ENCODE data around the gene LEF1.
A peak's percentile ranks its signal among the peaks of the same experiment; 100 is the strongest.

LEF1 gene

DNA sequence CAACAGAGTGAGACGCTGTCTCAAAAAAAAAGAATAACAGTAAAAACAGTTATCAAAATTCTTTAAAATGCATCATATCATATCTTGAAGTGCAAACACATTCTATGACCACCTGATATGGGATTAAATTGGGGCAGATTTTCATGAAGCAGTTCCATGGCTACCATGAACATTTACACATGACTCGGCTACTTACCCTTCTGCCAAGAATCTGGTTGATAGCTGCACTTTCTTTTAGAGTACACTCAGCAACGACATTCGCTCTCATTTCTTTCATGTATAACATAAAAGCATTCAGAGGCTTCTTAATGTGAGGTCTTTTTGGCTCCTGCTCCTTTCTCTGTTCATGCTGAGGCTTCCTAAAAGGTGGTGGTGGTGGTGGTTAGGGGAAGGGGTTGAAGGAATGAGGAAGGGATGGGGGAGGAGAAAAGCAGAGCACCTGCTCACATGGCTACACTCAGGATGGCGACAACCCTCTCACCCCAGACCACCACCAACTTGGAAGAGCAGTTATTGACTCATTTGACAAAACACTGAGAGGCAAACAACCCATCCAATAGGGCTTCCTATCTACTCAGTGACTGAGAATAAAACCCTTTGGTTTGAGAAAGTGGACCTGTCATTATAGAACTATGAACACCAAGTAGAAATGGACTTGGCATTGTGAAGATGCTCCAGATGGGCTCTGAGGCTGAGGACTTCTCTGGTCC is 90.6 kb downstream of the LEF1 start:
- Histone ChIP-seq H3K27ac (ENCODE audit: insufficient read depth, low read depth, low read length, poor library complexity, severe bottlenecking) (no peak overlapping the region), H3K27me3 (ENCODE audit: control insufficient read depth, insufficient read depth, low read length, poor library complexity, severe bottlenecking) (no peaks in the 10 kb centered on the region), H3K4me3 (ENCODE audit: insufficient read depth, low read depth, low read length) (no peak overlapping the region), H3K36me3 (ENCODE audit: control insufficient read depth, insufficient read depth, low read length) (peaks cover 15% of the 10 kb centered on the region), H3K4me1 (ENCODE audit: control insufficient read depth, insufficient read depth, low read length) (no peaks in the 10 kb centered on the region), H3K9me3 (ENCODE audit: control insufficient read depth, low read length) (no peaks in the 10 kb centered on the region)
- 70 to 76% methylated on average over 5 of the region's 5 CpGs for WGBS, 2 experiments

DNA sequence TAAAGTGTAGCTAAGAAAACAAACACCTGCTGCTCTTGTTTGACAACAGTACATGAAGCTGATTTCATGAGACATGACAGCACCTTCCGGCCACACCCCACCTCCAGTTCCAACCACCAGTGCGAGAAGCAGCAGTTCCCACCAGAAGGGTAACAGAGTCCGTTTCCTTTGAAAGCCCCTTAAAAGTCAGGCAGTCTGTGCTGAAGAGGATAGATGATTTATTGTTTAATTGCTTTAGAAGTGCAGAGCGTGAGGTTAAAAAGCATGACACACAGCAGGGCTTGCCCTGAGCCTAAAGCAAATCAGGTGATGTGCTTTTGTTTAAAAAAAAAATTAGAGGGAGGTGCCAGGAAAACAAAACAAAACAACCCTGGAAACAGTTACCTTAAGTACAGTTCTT is 96.4 kb downstream of the LEF1 start:
- Histone ChIP-seq H3K9me3 (ENCODE audit: control insufficient read depth, low read length) (no peaks in the 10 kb centered on the region), H3K27me3 (ENCODE audit: control insufficient read depth, insufficient read depth, low read length, poor library complexity, severe bottlenecking) (no peaks in the 10 kb centered on the region), H3K27ac (ENCODE audit: insufficient read depth, low read depth, low read length, poor library complexity, severe bottlenecking) (peak overlapping the region; percentile 40), H3K36me3 (ENCODE audit: control insufficient read depth, insufficient read depth, low read length) (no peaks in the 10 kb centered on the region), H3K4me3 (ENCODE audit: insufficient read depth, low read depth, low read length) (no peak overlapping the region), H3K4me1 (ENCODE audit: control insufficient read depth, insufficient read depth, low read length) (no peaks in the 10 kb centered on the region)
- 71 to 82% methylated on average over 4 of the region's 4 CpGs for WGBS, 2 experiments

DNA sequence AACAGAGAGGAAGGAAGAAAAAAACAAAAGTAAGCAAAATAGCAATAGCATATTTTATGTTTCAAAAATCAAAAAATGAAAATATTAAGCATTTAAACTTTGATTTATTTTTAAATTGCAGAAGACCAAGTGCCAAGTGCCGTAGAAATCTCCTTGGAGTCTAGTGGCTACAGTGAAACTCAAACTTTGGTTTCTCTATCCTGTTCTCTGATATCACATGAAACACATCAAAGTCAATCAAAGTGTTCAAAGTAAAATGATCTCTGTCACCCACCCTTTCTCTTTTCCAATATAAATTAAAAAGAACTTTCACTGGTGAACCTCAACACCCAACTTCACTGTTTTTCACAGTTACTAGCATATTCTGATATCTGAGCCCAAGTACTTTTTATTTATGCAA is 98.0 kb downstream of the LEF1 start:
- H3K4me3 ChIP-seq (ENCODE audit: insufficient read depth, low read depth, low read length) = no peak overlapping the region
- no peaks in the 10 kb centered on the region for H3K27me3 ChIP-seq (ENCODE audit: control insufficient read depth, insufficient read depth, low read length, poor library complexity, severe bottlenecking)
- no peaks in the 10 kb centered on the region for H3K9me3 ChIP-seq (ENCODE audit: control insufficient read depth, low read length)
- H3K36me3 ChIP-seq (ENCODE audit: control insufficient read depth, insufficient read depth, low read length) = no peaks in the 10 kb centered on the region
- WGBS, 2 experiments = 91 to 94% methylated on average over 1 of the region's 1 CpG
- H3K27ac ChIP-seq (ENCODE audit: insufficient read depth, low read depth, low read length, poor library complexity, severe bottlenecking) = no peak overlapping the region
- no peaks in the 10 kb centered on the region for H3K4me1 ChIP-seq (ENCODE audit: control insufficient read depth, insufficient read depth, low read length)

DNA sequence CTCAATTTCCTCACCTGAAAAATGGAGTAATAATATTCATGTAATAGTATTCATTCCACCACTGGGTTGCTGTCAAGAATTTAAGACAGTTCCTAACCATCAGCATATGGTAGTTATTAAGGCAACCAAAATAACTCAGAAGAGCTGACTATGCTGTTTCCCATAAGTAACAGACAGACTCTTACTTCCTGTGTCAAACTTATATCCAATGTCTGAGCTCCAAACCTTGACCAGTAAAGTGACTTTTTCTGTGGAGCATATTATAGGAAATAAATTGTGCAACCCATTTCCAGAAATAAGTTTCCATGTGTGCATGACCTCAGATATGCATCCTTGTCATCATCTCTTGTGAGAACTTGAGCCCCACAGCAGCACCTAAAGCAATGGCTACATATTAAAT is 100.3 kb downstream of the LEF1 start:
- Histone ChIP-seq H3K9me3 (ENCODE audit: control insufficient read depth, low read length) (no peaks in the 10 kb centered on the region), H3K4me1 (ENCODE audit: control insufficient read depth, insufficient read depth, low read length) (no peaks in the 10 kb centered on the region), H3K4me3 (ENCODE audit: insufficient read depth, low read depth, low read length) (no peak overlapping the region), H3K36me3 (ENCODE audit: control insufficient read depth, insufficient read depth, low read length) (no peaks in the 10 kb centered on the region), H3K27ac (ENCODE audit: insufficient read depth, low read depth, low read length, poor library complexity, severe bottlenecking) (no peak overlapping the region), H3K27me3 (ENCODE audit: control insufficient read depth, insufficient read depth, low read length, poor library complexity, severe bottlenecking) (no peaks in the 10 kb centered on the region)

DNA sequence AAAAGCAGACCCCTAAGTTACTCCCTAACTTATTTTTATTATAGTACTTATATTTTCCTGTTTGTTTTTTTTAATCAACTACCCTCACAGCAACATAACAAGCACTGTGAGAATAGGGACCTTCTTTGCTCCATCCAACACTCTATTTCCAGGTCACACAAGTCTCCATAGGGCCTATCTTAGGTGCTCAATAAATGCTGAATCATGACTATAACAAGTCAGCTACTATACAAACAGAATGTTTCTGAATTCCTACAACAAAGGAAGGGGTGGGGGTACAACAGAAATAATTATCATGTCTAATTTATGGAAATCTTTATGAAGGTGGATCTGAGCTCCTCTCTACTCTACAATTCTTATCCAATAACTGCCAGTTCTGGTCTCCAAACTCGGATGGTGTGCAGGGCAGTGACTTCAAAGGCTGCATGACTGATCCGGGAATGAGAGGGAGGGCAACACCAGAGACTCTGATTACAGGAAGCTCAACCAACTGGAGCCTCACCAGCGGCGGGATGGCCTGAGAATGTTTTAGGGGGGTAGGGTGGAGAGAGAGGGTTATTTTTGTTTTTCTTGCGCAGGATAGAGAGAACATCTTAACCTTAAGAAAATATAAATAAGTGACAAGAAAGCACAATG is 107.9 kb downstream of the LEF1 start:
- 84 to 85% methylated on average over 4 of the region's 5 CpGs for WGBS, 2 experiments
- no peak overlapping the region for H3K27ac ChIP-seq (ENCODE audit: insufficient read depth, low read depth, low read length, poor library complexity, severe bottlenecking)
- no peaks in the 10 kb centered on the region for H3K27me3 ChIP-seq (ENCODE audit: control insufficient read depth, insufficient read depth, low read length, poor library complexity, severe bottlenecking)
- no peaks in the 10 kb centered on the region for H3K4me1 ChIP-seq (ENCODE audit: control insufficient read depth, insufficient read depth, low read length)
- H3K36me3 ChIP-seq (ENCODE audit: control insufficient read depth, insufficient read depth, low read length) = no peaks in the 10 kb centered on the region
- no peaks in the 10 kb centered on the region for H3K9me3 ChIP-seq (ENCODE audit: control insufficient read depth, low read length)
- H3K4me3 ChIP-seq (ENCODE audit: insufficient read depth, low read depth, low read length) = no peak overlapping the region

DNA sequence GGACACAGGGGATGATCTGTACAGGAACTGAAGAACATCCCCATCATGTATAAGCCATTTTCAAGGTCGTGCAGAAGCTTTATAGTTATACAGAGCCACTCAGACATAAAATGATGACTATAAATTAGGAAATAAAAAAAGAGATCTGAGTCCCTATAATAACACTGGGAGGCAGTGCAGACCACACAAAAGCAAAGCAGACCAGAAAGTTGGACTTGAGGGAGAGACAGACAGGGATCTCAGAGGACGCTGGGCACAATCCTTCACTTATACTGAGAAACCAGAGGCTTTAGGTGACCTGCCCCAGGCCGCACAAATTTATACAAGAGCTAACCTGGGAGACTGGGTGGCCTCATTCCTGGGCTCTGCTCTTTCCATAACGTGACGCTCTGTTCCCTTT is 108.6 kb downstream of the LEF1 start:
- H3K36me3 ChIP-seq (ENCODE audit: control insufficient read depth, insufficient read depth, low read length) = no peaks in the 10 kb centered on the region
- WGBS, 2 experiments = 79 to 84% methylated on average over 4 of the region's 5 CpGs
- H3K27ac ChIP-seq (ENCODE audit: insufficient read depth, low read depth, low read length, poor library complexity, severe bottlenecking) = no peak overlapping the region
- no peak overlapping the region for H3K4me3 ChIP-seq (ENCODE audit: insufficient read depth, low read depth, low read length)
- H3K4me1 ChIP-seq (ENCODE audit: control insufficient read depth, insufficient read depth, low read length) = no peaks in the 10 kb centered on the region
- H3K9me3 ChIP-seq (ENCODE audit: control insufficient read depth, low read length) = no peaks in the 10 kb centered on the region
- no peaks in the 10 kb centered on the region for H3K27me3 ChIP-seq (ENCODE audit: control insufficient read depth, insufficient read depth, low read length, poor library complexity, severe bottlenecking)

DNA sequence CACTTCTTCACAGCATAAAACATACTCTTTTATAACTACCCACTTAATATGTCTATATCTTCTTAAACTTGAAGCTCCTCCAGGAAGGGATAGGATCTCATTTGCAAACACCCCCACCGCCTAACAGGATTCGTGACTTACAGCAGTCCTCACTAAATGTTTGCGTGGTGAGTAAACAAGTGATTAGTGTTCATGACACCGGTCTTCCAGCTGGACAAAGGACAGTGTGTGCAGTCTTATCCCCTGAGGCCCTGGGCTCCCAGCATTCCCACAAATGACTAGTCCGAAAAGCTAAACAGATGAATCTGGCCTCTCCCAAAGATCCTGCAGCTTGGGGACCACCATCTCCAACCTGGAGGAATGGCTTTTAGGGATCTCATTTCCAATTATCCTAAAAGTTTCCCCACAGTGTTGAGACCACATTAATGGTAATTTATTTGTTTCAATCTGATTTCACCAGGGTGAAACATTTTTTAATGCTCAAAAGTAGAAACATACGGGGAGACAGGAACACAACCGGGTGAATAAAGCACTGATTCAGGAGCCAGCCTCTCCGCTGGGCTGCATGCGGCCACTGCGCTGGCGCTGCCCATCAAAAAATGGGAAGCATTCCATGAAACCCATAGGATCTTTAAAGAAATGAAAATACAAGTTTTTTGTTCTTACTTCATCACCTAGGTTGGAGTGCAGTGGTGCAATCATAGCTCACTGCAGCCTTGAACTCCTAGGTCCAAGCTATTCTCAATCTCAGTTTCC is 109.9 kb downstream of the LEF1 start:
- Histone ChIP-seq H3K4me1 (ENCODE audit: control insufficient read depth, insufficient read depth, low read length) (no peaks in the 10 kb centered on the region), H3K27ac (ENCODE audit: insufficient read depth, low read depth, low read length, poor library complexity, severe bottlenecking) (no peak overlapping the region), H3K4me3 (ENCODE audit: insufficient read depth, low read depth, low read length) (no peak overlapping the region), H3K36me3 (ENCODE audit: control insufficient read depth, insufficient read depth, low read length) (peaks cover 3% of the 10 kb centered on the region), H3K9me3 (ENCODE audit: control insufficient read depth, low read length) (no peaks in the 10 kb centered on the region), H3K27me3 (ENCODE audit: control insufficient read depth, insufficient read depth, low read length, poor library complexity, severe bottlenecking) (no peaks in the 10 kb centered on the region)
- whole genome bisulfite sequencing, 2 experiments = 91 to 92% methylated on average over 11 of the region's 11 CpGs

DNA sequence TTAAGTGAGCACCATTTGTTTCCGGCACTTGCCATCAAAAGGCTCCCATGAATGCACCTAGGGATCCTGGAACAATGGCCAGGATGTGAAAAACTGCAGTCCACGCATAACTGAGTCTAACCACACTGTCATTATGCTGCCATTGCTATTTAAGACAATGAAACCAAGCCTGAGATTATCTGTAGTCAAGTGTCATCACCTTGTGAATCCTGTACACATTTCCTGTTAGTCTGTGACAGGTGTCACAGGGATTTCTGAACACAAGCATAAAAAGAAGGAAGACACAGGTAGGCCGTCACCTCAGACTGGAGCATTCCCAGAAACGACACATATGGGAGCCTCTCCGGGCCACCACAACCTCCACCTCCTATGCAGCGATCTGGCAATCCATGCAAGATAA is 112.3 kb downstream of the LEF1 start:
- H3K9me3 ChIP-seq (ENCODE audit: control insufficient read depth, low read length) = no peaks in the 10 kb centered on the region
- no peak overlapping the region for H3K27ac ChIP-seq (ENCODE audit: insufficient read depth, low read depth, low read length, poor library complexity, severe bottlenecking)
- H3K27me3 ChIP-seq (ENCODE audit: control insufficient read depth, insufficient read depth, low read length, poor library complexity, severe bottlenecking) = no peaks in the 10 kb centered on the region
- no peak overlapping the region for H3K4me3 ChIP-seq (ENCODE audit: insufficient read depth, low read depth, low read length)
- peaks cover 4% of the 10 kb centered on the region for H3K36me3 ChIP-seq (ENCODE audit: control insufficient read depth, insufficient read depth, low read length)
- 79 to 81% methylated on average over 6 of the region's 6 CpGs for WGBS, 2 experiments
- no peaks in the 10 kb centered on the region for H3K4me1 ChIP-seq (ENCODE audit: control insufficient read depth, insufficient read depth, low read length)

DNA sequence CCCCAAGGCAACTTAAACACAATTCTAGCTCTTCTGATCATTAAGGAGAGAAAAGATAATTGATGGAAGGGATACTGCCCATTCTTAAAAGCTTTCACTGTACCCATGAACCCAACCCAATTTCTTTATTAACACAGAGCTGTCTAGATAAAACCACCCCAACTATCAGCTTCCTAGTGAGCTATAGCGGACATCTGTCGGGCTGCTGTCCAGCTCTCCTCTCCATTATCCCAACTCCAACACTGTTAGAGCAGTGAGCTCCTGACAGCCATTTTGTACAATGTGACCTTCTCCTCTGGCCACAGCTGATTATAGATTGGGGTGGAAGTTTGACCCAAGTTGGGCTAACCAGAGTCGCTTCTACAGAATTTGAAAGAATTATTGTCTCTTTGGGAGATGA is 112.9 kb downstream of the LEF1 start:
- H3K9me3 ChIP-seq (ENCODE audit: control insufficient read depth, low read length) = no peaks in the 10 kb centered on the region
- H3K27ac ChIP-seq (ENCODE audit: insufficient read depth, low read depth, low read length, poor library complexity, severe bottlenecking) = no peak overlapping the region
- H3K36me3 ChIP-seq (ENCODE audit: control insufficient read depth, insufficient read depth, low read length) = peaks cover 4% of the 10 kb centered on the region
- no peak overlapping the region for H3K4me3 ChIP-seq (ENCODE audit: insufficient read depth, low read depth, low read length)
- WGBS, 2 experiments = 93 to 96% methylated on average over 3 of the region's 3 CpGs
- no peaks in the 10 kb centered on the region for H3K4me1 ChIP-seq (ENCODE audit: control insufficient read depth, insufficient read depth, low read length)
- no peaks in the 10 kb centered on the region for H3K27me3 ChIP-seq (ENCODE audit: control insufficient read depth, insufficient read depth, low read length, poor library complexity, severe bottlenecking)

DNA sequence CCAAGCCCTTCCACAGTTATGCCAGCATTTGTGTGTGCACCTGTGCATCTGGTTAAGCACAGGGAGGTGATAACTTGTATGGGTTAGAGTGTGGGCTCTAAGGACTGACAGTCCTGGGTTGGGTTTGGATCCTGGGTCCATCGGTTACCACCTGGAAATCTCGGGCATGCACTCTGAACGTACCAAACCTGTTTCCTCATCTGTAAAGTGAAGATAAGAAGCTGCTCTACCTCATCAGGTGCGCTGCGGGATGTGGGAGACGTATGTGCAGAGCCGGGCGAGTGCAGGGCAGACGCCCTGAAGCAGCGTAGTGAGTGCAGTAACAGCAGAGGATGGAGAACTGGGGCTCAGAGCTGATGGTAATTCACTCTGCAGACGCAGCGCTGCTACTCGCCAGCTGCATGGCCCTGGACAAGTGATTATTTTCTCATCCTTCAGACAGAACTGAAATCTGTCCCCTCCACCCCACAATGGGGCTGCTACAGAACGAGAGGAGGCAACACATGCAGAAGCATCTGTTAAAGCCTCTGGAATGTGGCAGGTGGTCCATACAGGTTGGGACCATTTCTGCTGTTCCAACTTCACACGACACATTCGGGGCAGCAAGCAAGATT is 114.6 kb downstream of the LEF1 start:
- Histone ChIP-seq H3K4me1 (ENCODE audit: control insufficient read depth, insufficient read depth, low read length) (no peaks in the 10 kb centered on the region), H3K9me3 (ENCODE audit: control insufficient read depth, low read length) (no peaks in the 10 kb centered on the region), H3K36me3 (ENCODE audit: control insufficient read depth, insufficient read depth, low read length) (peaks cover 4% of the 10 kb centered on the region), H3K4me3 (ENCODE audit: insufficient read depth, low read depth, low read length) (no peak overlapping the region), H3K27me3 (ENCODE audit: control insufficient read depth, insufficient read depth, low read length, poor library complexity, severe bottlenecking) (no peaks in the 10 kb centered on the region), H3K27ac (ENCODE audit: insufficient read depth, low read depth, low read length, poor library complexity, severe bottlenecking) (no peak overlapping the region)
- 95 to 98% methylated on average over 16 of the region's 16 CpGs for WGBS, 2 experiments
